WI38 (cell line): ENCODE results near the gene PSMA6.
"Not testable (repeated sequence)": the region's sequence is repeated elsewhere in the genome, so short reads cannot be mapped to it uniquely, and the experiment has no call there.

Source experiments
- H3K4me3 ChIP-seq: 2 replicates; pipeline ENCODE4 v1.5.1; 2011; ENCODE audit warnings: low read depth, mild to moderate bottlenecking, control low read depth, low read length
- CTCF ChIP-seq: IDR thresholded peaks from 2 replicates; pipeline ENCODE4 v1.5.1; 2012; ENCODE audit warnings: low read depth, mild to moderate bottlenecking, control low read depth, low read length

PSMA6 gene

GRCh38 chr14:35326375-35326774, 34.2 kb downstream of the PSMA6 start:
- TF ChIP-seq CTCF = no peak

GRCh38 chr14:35331605-35332516, 39.7 kb downstream of the PSMA6 start:
- H3K4me3 ChIP-seq = no peak overlapping the region
- TF ChIP-seq CTCF = no peak

More at GRCh38 chr14:35326375-35326774, 34.2 kb downstream of the PSMA6 start:
- no peak overlapping the region for H3K4me3 ChIP-seq

GRCh38 chr14:35332517-35333263, 40.5 kb downstream of the PSMA6 start:
- no peak for TF ChIP-seq CTCF
- H3K4me3 ChIP-seq = no peak overlapping the region

- TF ChIP-seq CTCF = no peak
- H3K4me3 ChIP-seq = no peak overlapping the region
Observed at GRCh38 chr14:35333264-35333730, 41.1 kb downstream of the PSMA6 start.

GRCh38 chr14:35333797-35334743, 41.9 kb downstream of the PSMA6 start:
- no peak overlapping the region for H3K4me3 ChIP-seq
- TF ChIP-seq CTCF = no peak

GRCh38 chr14:35335388-35336092, 43.4 kb downstream of the PSMA6 start:
- no peak for TF ChIP-seq CTCF

GRCh38 chr14:35336171-35336493, 44.0 kb downstream of the PSMA6 start:
- H3K4me3 ChIP-seq = not testable (repeated sequence)

More at GRCh38 chr14:35335388-35336092, 43.4 kb downstream of the PSMA6 start:
- no peak overlapping the region for H3K4me3 ChIP-seq
